ENCODE results near the gene CACNA2D2.

GRCh38 chr3:50537421-50538129, 34.1 kb upstream of the CACNA2D2 start:
- TF ChIP-seq CTCF (conservative IDR thresholded peaks at IDR 0.05 in 1 of 2, IDR thresholded peaks at IDR 0.05 in 1 of 2; ENCODE audit: extremely low read depth in 1 of 2, insufficient read depth in 1 of 2, low read depth in 1 of 2, low read length in 2 of 2) (no peak), EZH2 (IDR thresholded peaks at IDR 0.05; ENCODE audit: borderline replicate concordance, low read length) (no peak)

All from mammary epithelial cell (primary cell).